Peyer's patch (tissue), 4 donors: Measurements from ENCODE around the gene RITA1. TPM values are rescaled to one million over a fixed set of nuclear protein-coding genes. Genes with fewer than 3 reads are reported as not detected.

Experiments
- DNase-seq, 3 donors: peaks; one replicate each; pipeline ENCODE4 v3.0.0-alpha.2; 2017 to 2019
- H3K27ac ChIP-seq, 4 donors: fragments of 200-600 bp; sonication (generic); one replicate each; pipeline ENCODE4 v1.5.1; 2016 to 2019
- H3K27me3 ChIP-seq, 2 donors: fragments of 200-600 bp; sonication (generic); one replicate each; pipeline ENCODE4 v1.5.1; 2019
- H3K36me3 ChIP-seq, 3 donors: fragments of 200-600 bp; sonication (generic); one replicate each; pipeline ENCODE4 v1.5.1; 2016 to 2019
- H3K4me1 ChIP-seq, 4 donors: fragments of 200-600 bp; sonication (generic); one replicate each; pipeline ENCODE4 v1.5.1; 2016 to 2019
- H3K4me3 ChIP-seq, 4 donors: fragments of 200-600 bp; sonication (generic); 1 replicate in 3 of 4; 2 replicates in 1 of 4; pipeline ENCODE4 v1.5.1; 2016 to 2019; ENCODE audit warnings: mild to moderate bottlenecking in 1 of 4
- H3K9me3 ChIP-seq, 4 donors: fragments of 200-600 bp; sonication (generic); one replicate each; pipeline ENCODE4 v1.5.1; 2016 to 2019; ENCODE audit warnings: mild to moderate bottlenecking in 1 of 4
- POLR2A ChIP-seq, 2 donors: fragments of 450-650 bp; IDR thresholded peaks; one replicate each; pipeline ENCODE4 v1.5.1; 2017; ENCODE audit warnings: antibody characterized with exemption in 2 of 2, mild to moderate bottlenecking in 2 of 2, moderate library complexity in 2 of 2
- total RNA-seq, 4 donors: library from RNA; depleted of rRNA; stranded (reverse); fragments of >200 nt; gene quantifications; one replicate each; pipeline ENCODE4 v1.1.0, GENCODE V29; 2016
- TF ChIP-seq, protein P1 (sequence below), 6 experiments: fragments of 450-650 bp in 4 of 6; fragments of 200-600 bp in 2 of 6; sonication (generic) in 1 of 6; IDR thresholded peaks; one replicate each; pipeline ENCODE4 v1.5.1; 2017 to 2019; ENCODE audit warnings: antibody characterized with exemption in 6 of 6, mild to moderate bottlenecking in 3 of 6, moderate library complexity in 1 of 6

The RITA1 gene
- total RNA-seq, 4 donors from 2014 or later: 5.0 to 36.6 (median 33.4) TPM

DNA sequence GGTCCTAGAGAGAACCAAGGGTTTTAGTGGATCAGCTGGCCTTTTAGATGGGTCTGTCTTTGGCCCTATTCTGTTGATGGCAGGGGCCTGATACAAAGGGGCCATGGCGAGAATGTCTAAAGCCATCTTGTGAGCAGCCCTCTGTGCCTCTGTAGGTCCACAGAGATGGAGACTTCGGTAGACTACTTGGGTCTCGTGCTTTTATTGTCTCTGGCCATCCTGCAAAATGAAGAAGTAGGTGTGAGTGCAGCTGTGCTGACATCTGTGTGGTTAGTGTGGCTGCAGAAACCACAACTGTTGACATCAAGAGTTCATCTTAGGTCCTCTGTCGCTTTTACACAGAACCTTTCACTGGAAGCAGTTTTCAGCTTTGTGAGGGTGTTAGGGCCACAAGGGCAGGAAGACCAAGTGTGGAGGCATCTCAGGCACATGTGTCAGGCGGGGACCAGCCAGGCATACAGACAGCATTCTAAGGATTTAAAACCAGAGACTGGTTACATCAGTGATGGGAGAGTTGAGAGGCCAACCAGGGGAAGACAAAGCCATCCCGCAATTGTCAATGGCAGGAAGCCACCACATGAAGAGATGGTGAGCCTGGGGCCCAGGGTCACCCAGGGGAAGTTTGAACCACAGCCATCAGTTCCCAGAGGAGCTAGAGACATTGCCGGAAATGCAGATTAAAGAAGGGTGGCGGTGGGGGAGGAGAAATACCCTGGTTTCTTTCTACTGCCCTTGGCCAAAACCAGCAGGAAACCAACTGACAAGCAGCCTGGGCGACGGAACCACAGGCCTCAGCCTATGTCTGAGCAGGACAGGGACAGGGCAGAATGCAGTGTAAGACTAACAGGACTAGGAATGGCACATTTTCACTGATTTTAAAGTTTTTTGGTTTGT, 22.8 kb downstream of the RITA1 start:
- Histone ChIP-seq H3K4me1 (peaks cover 0 to 19% (median 10%) of the 10 kb centered on the region in 4 donors), H3K36me3 (no peaks in the 10 kb centered on the region), H3K27me3 (no peaks in the 10 kb centered on the region), H3K4me3 (peak overlapping the region in 1 of 4 donors; percentile 0), H3K9me3 (no peaks in the 10 kb centered on the region), H3K27ac (peak overlapping the region; percentile 26 to 83 (median 70))
- peak in 2 of 3 donors; percentile 90 to 92 for DNase-seq
- no peak for TF ChIP-seq POLR2A (IDR thresholded peaks at IDR 0.05)
- TF ChIP-seq, protein P1, sequence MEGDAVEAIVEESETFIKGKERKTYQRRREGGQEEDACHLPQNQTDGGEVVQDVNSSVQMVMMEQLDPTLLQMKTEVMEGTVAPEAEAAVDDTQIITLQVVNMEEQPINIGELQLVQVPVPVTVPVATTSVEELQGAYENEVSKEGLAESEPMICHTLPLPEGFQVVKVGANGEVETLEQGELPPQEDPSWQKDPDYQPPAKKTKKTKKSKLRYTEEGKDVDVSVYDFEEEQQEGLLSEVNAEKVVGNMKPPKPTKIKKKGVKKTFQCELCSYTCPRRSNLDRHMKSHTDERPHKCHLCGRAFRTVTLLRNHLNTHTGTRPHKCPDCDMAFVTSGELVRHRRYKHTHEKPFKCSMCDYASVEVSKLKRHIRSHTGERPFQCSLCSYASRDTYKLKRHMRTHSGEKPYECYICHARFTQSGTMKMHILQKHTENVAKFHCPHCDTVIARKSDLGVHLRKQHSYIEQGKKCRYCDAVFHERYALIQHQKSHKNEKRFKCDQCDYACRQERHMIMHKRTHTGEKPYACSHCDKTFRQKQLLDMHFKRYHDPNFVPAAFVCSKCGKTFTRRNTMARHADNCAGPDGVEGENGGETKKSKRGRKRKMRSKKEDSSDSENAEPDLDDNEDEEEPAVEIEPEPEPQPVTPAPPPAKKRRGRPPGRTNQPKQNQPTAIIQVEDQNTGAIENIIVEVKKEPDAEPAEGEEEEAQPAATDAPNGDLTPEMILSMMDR (IDR thresholded peaks at IDR 0.05): no peak

DNA sequence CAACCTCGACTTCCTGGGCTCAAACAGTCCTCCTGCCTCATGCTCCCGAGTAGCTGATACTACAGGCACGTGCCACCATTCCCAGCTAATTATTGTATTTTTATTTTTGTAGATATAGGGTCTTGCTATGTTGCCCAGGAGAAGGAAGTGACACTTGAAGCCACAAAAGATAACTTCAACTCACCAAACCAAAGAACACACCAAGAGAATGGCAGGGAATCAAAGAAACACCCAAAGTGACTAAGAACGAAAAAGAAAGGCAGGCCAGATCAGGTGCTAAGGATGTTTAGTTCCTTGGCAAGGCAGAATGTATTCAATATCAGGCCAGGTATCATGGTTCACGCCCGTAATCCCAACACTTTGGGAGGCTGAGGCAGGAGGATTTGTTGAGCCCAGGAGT, 25.6 kb downstream of the RITA1 start:
- no peaks in the 10 kb centered on the region for H3K27me3 ChIP-seq
- H3K9me3 ChIP-seq: no peaks in the 10 kb centered on the region
- peaks cover 0 to 19% (median 10%) of the 10 kb centered on the region in 4 donors for H3K4me1 ChIP-seq
- no peak for DNase-seq
- H3K36me3 ChIP-seq: no peaks in the 10 kb centered on the region
- no peak for TF ChIP-seq POLR2A (IDR thresholded peaks at IDR 0.05)
- TF ChIP-seq, protein P1 (IDR thresholded peaks at IDR 0.05): no peak
- no peak overlapping the region for H3K27ac ChIP-seq
- H3K4me3 ChIP-seq: no peak overlapping the region

DNA sequence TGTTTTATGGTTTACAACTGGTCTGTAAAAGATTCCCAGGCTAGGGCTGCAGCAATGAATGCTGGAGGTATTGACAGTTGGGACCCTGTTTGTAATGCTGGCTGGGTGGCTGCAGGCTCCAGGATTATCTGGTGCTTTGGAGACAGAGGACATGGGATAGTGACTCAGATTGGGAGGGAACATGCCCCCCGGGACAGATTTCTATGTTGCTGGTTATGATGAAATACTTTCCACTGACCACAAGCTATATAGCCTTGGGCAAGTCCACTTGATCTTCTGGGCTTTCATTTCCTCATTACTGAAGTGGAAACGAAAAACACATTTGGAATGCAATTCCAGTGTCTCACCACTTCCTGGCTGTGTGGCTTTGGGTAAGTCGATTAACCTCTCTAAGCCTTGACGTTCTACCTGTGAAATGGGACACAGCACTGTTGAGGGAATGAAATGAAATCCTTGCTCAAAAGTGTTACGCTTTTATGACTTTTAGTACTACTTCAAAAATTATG, 29.4 kb downstream of the RITA1 start:
- H3K27ac ChIP-seq: no peak overlapping the region
- H3K36me3 ChIP-seq: no peaks in the 10 kb centered on the region
- H3K9me3 ChIP-seq: no peaks in the 10 kb centered on the region
- peak in 2 of 3 donors; percentile 29 to 71 for DNase-seq
- H3K4me3 ChIP-seq: no peak overlapping the region
- no peaks in the 10 kb centered on the region for H3K4me1 ChIP-seq
- TF ChIP-seq, protein P1 (IDR thresholded peaks at IDR 0.05): peak in 2 of 6 experiments; percentile 23 to 26
- TF ChIP-seq POLR2A (IDR thresholded peaks at IDR 0.05): no peak
- no peaks in the 10 kb centered on the region for H3K27me3 ChIP-seq

DNA sequence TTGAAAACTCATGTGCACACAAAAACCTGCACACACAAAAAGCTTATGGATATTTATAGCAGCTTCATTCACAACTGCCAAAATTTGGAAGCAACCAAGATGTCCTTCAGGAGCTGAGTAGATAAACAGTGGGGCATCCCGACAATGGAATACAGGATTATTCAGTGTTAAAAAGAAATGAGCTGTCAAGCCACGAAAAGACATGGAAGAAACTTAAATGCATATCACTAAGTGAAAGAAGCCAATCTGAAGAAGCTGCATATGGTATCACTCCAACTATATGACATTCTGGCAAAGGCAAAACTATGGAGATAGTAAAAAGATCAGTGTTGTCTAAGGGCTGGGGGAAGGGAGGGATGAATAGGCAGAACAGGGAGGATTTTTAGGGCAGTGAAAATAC, 30.5 kb downstream of the RITA1 start:
- TF ChIP-seq, protein P1 (IDR thresholded peaks at IDR 0.05): no peak
- H3K9me3 ChIP-seq: no peaks in the 10 kb centered on the region

DNA sequence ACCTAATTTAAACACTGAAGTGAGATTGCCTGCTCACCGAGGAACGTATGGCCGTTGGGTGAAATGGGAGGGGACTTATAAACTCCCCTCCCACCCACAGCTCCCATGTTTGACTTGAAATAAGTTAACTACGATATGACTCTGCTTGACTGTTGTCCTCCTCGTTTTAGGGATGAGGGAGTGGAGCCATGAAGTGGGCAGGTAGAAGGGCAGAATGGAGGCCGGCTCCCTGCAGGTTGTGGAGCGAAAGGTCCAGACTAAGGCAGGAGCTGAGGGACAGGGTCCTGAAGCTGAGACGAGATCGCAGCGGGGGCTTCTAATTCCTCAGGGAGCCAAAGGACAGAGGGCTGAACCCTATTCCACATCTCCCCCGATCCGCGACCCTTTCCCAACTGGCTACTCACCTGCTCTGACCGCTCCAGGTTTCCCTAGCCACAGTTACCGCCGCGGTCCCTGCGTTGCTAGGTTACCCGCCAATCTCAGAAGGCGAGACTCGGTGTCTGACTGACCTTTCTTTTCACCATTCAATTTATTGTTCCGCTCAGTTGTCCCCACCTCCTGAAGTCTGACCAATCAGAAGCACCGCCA, 35.2 kb downstream of the RITA1 start:
- no peaks in the 10 kb centered on the region for H3K27me3 ChIP-seq
- TF ChIP-seq POLR2A (IDR thresholded peaks at IDR 0.05): no peak
- TF ChIP-seq, protein P1 (IDR thresholded peaks at IDR 0.05): no peak
- H3K36me3 ChIP-seq: no peaks in the 10 kb centered on the region
- peak overlapping the region; percentile 18 to 89 (median 57) for H3K4me3 ChIP-seq
- no peak for DNase-seq
- peak overlapping the region; percentile 0 to 39 (median 24) for H3K27ac ChIP-seq
- H3K4me1 ChIP-seq: peaks cover 0 to 16% (median 8%) of the 10 kb centered on the region in 4 donors
- H3K9me3 ChIP-seq: no peaks in the 10 kb centered on the region

More for the DNA sequence above, 30.5 kb downstream of the RITA1 start:
- no peaks in the 10 kb centered on the region for H3K27me3 ChIP-seq
- no peak overlapping the region for H3K27ac ChIP-seq
- DNase-seq: no peak
- no peaks in the 10 kb centered on the region for H3K36me3 ChIP-seq
- H3K4me1 ChIP-seq: peaks cover 0 to 5% (median 0%) of the 10 kb centered on the region in 4 donors
- H3K4me3 ChIP-seq: no peak overlapping the region
